GM19455 (cell line): Measurements from ENCODE around the gene IZUMO2.

ENCODE experiments used
- ATAC-seq: cut with Tn5 transposase; IDR thresholded peaks from one replicate; pipeline ENCODE4 v1.9.1; 2021; ENCODE audit not compliant: unreplicated experiment

The IZUMO2 gene

GRCh38 chr19:50162988-50163387 is at the start of gene IZUMO2:
TSS of gene IZUMO2 (minus strand) at chr19:50163281. CDS start at chr19:50163194, 87 bp downstream.
- ATAC-seq, result no peak

- no peak for ATAC-seq
Observed at GRCh38 chr19:50210425-50210824, 47.3 kb upstream of the IZUMO2 start.

- ATAC-seq, result no peak
Observed at GRCh38 chr19:50209131-50209530, 46.0 kb upstream of the IZUMO2 start.

- ATAC-seq, result no peak
Observed at GRCh38 chr19:50207730-50208129, 44.6 kb upstream of the IZUMO2 start.

- no peak for ATAC-seq
Observed at GRCh38 chr19:50206191-50206590, 43.1 kb upstream of the IZUMO2 start.

GRCh38 chr19:50205681-50206138 is 42.6 kb upstream of the IZUMO2 start:
- ATAC-seq, result no peak

- no peak for ATAC-seq
Observed at GRCh38 chr19:50204811-50205675, 42.0 kb upstream of the IZUMO2 start.

GRCh38 chr19:50204081-50204428 is 41.0 kb upstream of the IZUMO2 start:
- no peak for ATAC-seq

GRCh38 chr19:50203281-50204080 is 40.4 kb upstream of the IZUMO2 start, which contains the start of gene MYH14:
TSS of gene MYH14 (plus strand) at chr19:50203622. CDS start at chr19:50210366, 6,744 bp downstream.
- ATAC-seq, result no peak

GRCh38 chr19:50202962-50203280 is 39.8 kb upstream of the IZUMO2 start:
- ATAC-seq, result no peak

GRCh38 chr19:50202386-50202785 is 39.3 kb upstream of the IZUMO2 start:
- ATAC-seq, result no peak

GRCh38 chr19:50199259-50199555 is 36.1 kb upstream of the IZUMO2 start:
- ATAC-seq, result no peak

GRCh38 chr19:50198431-50199258 is 35.6 kb upstream of the IZUMO2 start:
- no peak for ATAC-seq

GRCh38 chr19:50197348-50197747 is 34.3 kb upstream of the IZUMO2 start:
- no peak for ATAC-seq

GRCh38 chr19:50196322-50196932 is 33.3 kb upstream of the IZUMO2 start:
- no peak for ATAC-seq

GRCh38 chr19:50195224-50195623 is 32.1 kb upstream of the IZUMO2 start:
- ATAC-seq, result no peak

GRCh38 chr19:50192463-50193211 is 29.6 kb upstream of the IZUMO2 start:
- no peak for ATAC-seq

GRCh38 chr19:50191216-50191615 is 28.1 kb upstream of the IZUMO2 start:
- no peak for ATAC-seq

- no peak for ATAC-seq
Observed at GRCh38 chr19:50190439-50190891, 27.4 kb upstream of the IZUMO2 start.

- ATAC-seq, result no peak
Observed at GRCh38 chr19:50189331-50189730, 26.2 kb upstream of the IZUMO2 start.
